ENCODE measurements around the gene SRD5A2.

GRCh38 chr2:31525876-31526275 is 54.9 kb downstream of the SRD5A2 start:
- TF ChIP-seq, protein P1, sequence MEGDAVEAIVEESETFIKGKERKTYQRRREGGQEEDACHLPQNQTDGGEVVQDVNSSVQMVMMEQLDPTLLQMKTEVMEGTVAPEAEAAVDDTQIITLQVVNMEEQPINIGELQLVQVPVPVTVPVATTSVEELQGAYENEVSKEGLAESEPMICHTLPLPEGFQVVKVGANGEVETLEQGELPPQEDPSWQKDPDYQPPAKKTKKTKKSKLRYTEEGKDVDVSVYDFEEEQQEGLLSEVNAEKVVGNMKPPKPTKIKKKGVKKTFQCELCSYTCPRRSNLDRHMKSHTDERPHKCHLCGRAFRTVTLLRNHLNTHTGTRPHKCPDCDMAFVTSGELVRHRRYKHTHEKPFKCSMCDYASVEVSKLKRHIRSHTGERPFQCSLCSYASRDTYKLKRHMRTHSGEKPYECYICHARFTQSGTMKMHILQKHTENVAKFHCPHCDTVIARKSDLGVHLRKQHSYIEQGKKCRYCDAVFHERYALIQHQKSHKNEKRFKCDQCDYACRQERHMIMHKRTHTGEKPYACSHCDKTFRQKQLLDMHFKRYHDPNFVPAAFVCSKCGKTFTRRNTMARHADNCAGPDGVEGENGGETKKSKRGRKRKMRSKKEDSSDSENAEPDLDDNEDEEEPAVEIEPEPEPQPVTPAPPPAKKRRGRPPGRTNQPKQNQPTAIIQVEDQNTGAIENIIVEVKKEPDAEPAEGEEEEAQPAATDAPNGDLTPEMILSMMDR (IDR thresholded peaks at IDR 0.05) = no peak
- TF ChIP-seq EZH2phosphoT487 (IDR thresholded peaks at IDR 0.05) (no peak), EZH2 (IDR thresholded peaks at IDR 0.05) (no peak)

Measured in neural progenitor cell (in vitro differentiated cells).